Adipocyte (in vitro differentiated cells): ENCODE data around the gene AMOTL2.

Source experiments
- DNase-seq: peaks from one replicate; pipeline ENCODE4 v3.0.0-alpha.2; 2015; ENCODE audit warnings: low read depth
- H3K27me3 ChIP-seq: replicated peaks from 2 replicates; pipeline ENCODE4 v1.7.0; 2013; ENCODE audit warnings: mild to moderate bottlenecking, low read length, moderate library complexity; ENCODE audit not compliant: control insufficient read depth, insufficient read depth
- H3K36me3 ChIP-seq: 2 replicates; pipeline ENCODE4 v1.7.0; 2013; ENCODE audit warnings: low read length, mild to moderate bottlenecking, moderate library complexity; ENCODE audit not compliant: control insufficient read depth, insufficient read depth, severe bottlenecking
- H3K4me1 ChIP-seq: 2 replicates; pipeline ENCODE4 v1.7.0; 2013; ENCODE audit warnings: mild to moderate bottlenecking, low read length, moderate library complexity; ENCODE audit not compliant: control insufficient read depth, insufficient read depth
- H3K4me3 ChIP-seq: 2 replicates; pipeline ENCODE4 v1.7.0; 2013; ENCODE audit warnings: mild to moderate bottlenecking, low read length, moderate library complexity
- H3K9ac ChIP-seq: 2 replicates; pipeline ENCODE4 v1.7.0; 2013; ENCODE audit warnings: mild to moderate bottlenecking, low read length, moderate library complexity
- H3K9me3 ChIP-seq: 2 replicates; pipeline ENCODE4 v1.7.0; 2013; ENCODE audit warnings: mild to moderate bottlenecking, low read length, moderate library complexity; ENCODE audit not compliant: control insufficient read depth

AMOTL2 gene

DNA sequence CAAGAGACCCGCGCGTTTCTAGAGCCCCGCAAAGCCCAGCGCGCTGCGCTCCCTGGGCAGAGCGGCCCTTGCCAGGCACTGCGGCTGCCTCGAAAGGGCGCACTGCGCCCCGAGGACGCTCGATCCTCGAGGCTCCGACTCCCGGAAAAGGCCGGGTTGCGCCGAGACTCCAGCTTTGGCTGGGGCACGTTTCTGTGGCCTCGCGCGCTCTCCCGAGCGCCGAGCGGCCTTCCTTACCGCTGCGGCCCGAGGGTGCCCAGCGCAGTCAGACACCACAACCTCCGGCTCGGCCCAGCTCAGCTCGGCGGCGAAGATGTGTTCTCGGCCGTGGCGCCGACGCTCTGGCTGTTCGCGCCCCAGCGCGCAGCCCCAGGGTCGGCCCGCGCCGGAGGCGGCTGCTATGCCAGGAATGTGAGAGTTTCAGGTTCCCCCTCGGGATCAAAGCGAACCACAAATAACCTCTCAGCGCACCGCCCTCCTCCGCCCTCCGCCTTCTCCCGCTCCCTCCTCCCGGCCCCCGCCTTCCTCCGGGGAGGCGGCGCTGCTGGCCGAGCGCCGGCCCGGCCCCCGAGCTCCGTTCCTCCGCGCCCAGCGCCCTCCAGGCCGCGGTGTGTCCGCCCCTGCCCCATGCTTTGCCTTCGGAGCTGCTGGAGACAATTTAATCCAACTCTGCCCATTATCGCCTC is at the start of gene AMOTL2:
Gene AMOTL2 (minus strand): TSS at position 343 of the 686 bp plus-strand sequence. CDS start 3,014 bp downstream, outside the sequence.
- Histone ChIP-seq H3K27me3 (no peaks in the 10 kb centered on the region), H3K9ac (peak within 1 kb of the TSS; percentile 99), H3K36me3 (peaks cover 30% of the 10 kb centered on the region), H3K4me3 (peak within 1 kb of the TSS; percentile 91), H3K4me1 (peaks cover 31% of the 10 kb centered on the region), H3K9me3 (no peaks in the 10 kb centered on the region)
- DNase-seq: peak; percentile 97

DNA sequence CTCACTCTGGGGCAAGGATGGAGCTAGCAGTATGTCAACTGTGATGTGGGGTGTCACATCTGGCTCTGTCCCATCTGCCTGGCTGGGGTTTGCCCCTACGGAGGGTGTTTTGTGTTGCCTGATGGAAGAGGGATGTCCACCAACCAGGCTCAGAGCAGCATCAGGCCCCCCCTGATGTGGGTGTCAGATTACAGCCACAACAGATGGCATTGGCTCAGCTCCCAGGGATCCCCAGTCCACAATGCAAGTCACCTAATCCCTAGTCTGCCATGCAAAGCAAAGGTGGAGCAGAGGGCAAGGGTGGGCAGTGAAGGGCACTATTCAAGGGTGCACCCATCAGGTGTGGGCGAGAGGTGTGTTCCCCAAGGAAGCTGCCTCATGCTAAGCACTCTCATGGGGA is 48.9 kb upstream of the AMOTL2 start:
- DNase-seq: peak; percentile 30
- Histone ChIP-seq H3K9ac (no peak overlapping the region), H3K4me3 (no peak overlapping the region), H3K27me3 (no peaks in the 10 kb centered on the region), H3K9me3 (no peaks in the 10 kb centered on the region), H3K4me1 (peaks cover 13% of the 10 kb centered on the region), H3K36me3 (no peaks in the 10 kb centered on the region)

DNA sequence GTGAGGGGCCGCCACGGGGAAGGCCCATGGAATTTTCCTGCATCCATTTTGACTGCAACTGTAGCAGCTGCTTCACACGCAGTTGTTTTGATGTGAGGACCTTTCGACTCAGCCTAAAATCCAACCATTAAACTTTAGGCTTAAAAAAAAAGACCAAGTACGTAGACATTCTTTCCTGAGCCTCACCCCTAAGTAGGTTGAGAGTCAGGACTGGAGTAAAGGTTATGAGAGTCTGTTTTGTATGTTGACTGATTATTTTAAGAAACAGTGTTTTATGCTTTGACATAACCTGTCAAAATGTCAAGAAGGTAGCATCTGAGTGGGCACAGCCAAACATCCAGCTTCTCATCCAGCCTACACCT is 45.7 kb upstream of the AMOTL2 start:
- DNase-seq: no peak
- no peak overlapping the region for H3K9ac ChIP-seq
- H3K4me1 ChIP-seq: no peaks in the 10 kb centered on the region
- H3K4me3 ChIP-seq: no peak overlapping the region
- H3K36me3 ChIP-seq: no peaks in the 10 kb centered on the region
- no peaks in the 10 kb centered on the region for H3K27me3 ChIP-seq
- H3K9me3 ChIP-seq: no peaks in the 10 kb centered on the region

DNA sequence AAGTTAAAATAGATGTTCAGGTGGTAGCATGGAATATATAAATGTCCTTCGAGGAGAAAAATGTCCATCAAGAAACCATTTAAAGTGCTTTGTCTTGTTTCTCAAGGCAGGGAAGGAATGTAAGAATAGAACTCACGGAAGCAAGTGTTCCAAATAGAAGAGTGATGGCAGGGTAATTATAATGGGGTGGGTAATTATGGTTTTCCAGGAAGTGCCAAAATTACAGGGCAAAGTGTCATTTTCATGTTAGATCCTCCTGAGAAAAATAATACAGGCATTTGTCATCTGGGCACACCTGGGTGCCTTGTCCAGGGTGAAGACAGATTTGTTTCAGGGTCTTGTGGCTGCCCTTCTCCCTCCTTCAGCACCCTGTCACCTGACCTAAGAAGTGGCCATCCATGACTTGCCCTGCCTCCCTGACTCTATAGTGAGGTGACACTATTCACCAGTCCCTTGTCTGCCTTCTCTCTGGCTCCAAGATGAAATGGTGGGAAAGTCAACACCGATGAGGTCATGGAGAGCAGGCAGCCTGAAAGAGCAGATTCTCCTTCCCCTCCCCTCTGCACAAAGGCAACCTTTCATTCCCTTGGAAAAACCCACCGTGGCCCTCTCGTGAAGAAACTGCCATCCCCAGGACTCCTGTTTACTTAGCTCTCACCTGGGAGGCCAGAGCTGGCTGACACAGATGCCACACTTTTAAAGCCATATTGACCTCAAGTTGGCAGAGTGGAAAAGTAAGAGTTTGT is 45.1 kb upstream of the AMOTL2 start:
- H3K9me3 ChIP-seq: no peaks in the 10 kb centered on the region
- DNase-seq: no peak
- no peak overlapping the region for H3K4me3 ChIP-seq
- H3K4me1 ChIP-seq: no peaks in the 10 kb centered on the region
- no peak overlapping the region for H3K9ac ChIP-seq
- no peaks in the 10 kb centered on the region for H3K36me3 ChIP-seq
- no peaks in the 10 kb centered on the region for H3K27me3 ChIP-seq

DNA sequence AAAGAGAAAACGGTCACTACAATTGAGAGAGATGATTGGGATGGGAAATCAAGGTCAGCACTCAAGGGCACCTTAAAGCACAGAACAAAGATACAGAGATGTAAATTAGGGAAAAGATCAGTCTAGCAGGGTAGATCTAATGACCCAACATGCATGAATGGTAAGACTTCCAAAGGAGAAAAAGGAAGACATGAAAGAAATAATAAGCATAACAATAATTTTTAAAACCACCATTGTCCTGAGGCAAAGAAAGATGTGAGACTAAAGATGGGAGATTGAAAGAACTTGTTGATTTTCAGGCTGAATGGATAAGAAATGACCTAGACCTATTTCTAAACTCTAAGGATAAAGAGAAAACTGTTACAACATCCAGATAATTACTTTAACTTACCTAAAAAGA is 34.8 kb upstream of the AMOTL2 start:
- no peaks in the 10 kb centered on the region for H3K36me3 ChIP-seq
- H3K9ac ChIP-seq: no peak overlapping the region
- no peaks in the 10 kb centered on the region for H3K9me3 ChIP-seq
- peaks cover 6% of the 10 kb centered on the region for H3K27me3 ChIP-seq
- H3K4me1 ChIP-seq: peaks cover 15% of the 10 kb centered on the region
- H3K4me3 ChIP-seq: no peak overlapping the region
- DNase-seq: no peak

DNA sequence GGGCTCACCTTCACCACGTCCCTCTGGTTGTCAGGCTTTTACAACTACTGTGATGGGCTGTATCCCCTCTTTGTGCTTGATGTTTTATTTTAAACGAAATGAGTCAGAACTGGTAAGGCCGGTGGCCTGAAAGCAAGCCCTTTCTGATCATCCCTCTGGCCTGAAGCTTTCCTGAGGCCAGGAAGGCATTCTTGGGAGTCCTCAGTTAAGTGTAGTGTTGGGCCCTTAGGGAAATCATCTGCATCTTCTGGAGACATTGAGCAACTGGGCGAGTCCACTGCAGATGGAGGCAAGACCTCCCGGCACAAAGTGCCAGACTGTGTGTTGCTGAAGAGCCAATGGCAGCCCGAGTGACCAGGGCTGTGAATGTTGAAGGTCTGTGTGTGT is 33.0 kb upstream of the AMOTL2 start:
- H3K4me3 ChIP-seq: peak overlapping the region; percentile 61
- DNase-seq: peak; percentile 29

DNA sequence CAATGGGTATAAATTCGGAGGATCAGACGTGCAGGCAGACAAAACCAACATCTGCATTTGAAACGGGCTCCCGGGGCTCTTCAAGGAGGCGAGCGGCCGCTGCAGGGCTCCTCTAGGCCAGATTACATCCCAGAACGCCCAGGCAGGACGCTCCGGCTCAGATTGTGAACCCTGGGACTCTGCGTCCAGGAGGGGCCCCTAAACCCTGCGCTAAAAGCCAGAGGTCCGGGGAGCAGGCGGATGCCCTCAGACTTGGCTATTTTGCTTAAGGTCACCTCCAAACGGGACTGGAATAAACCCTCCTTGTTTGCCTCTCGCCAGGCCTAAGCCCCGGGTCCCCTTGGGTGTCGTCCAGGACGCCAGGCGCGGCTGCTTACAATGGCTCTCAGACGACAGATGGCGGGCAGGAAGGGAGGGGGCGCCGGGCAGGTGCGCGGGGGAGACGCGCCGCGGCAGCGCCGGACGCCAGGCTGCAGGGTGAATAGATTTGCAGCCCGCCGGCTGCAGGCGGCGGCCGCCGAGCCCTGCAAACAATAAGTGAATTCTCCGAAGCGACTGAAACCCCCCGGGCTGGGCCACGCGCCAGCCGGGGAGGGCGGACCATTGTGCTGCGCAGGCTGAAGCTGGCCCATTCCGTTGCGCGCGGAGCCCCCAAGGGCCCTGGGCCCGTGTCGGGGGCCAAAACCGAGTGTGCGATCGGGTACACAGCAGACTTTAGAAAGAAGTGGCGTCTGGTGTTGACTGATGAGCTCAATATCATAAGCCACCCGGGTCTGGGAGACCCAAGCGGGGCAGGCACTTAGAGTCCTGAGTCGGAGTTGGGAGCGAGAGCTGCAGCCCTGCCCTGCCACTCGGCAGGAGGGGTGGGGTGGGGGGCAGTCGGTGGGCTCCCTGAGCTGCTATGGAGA is 32.3 kb upstream of the AMOTL2 start:
- peaks cover 15% of the 10 kb centered on the region for H3K4me1 ChIP-seq
- no peak for DNase-seq
- peaks cover 13% of the 10 kb centered on the region for H3K9me3 ChIP-seq
- H3K9ac ChIP-seq: peak overlapping the region; percentile 67
- peak overlapping the region; percentile 61 for H3K4me3 ChIP-seq
- no peaks in the 10 kb centered on the region for H3K36me3 ChIP-seq
- H3K27me3 ChIP-seq: peaks cover 6% of the 10 kb centered on the region

More for the DNA sequence above, 33.0 kb upstream of the AMOTL2 start:
- Histone ChIP-seq H3K9me3 (peaks cover 6% of the 10 kb centered on the region), H3K27me3 (peaks cover 6% of the 10 kb centered on the region), H3K4me1 (peaks cover 15% of the 10 kb centered on the region), H3K9ac (peak overlapping the region; percentile 67), H3K36me3 (no peaks in the 10 kb centered on the region)

DNA sequence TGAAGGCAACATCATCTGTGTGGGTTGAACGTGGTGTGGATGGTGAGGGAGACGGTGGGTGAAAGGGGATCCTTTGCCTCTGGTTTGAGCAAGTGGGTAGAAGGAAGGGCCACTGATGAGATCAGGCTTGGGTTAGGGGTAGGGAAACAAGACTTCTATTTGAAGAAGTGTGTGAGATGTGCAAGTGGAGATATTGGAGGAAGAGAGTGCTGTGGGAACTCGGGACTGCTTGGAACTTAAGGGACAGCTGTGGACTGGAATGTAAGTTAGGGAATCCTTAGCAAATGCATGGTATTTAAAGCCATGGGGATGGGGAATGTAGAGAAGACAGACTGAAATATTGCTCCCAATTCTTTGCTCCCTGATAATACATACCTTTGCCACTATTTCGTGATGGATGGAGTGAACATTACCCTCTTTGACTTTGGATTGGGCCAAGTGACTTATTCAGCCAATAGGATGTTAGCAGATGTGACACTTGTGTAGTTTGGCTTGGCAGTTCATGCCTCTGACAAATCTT is 30.2 kb upstream of the AMOTL2 start:
- H3K4me3 ChIP-seq: no peak overlapping the region
- H3K36me3 ChIP-seq: no peaks in the 10 kb centered on the region
- peaks cover 6% of the 10 kb centered on the region for H3K27me3 ChIP-seq
- no peak overlapping the region for H3K9ac ChIP-seq
- no peak for DNase-seq
- H3K4me1 ChIP-seq: peaks cover 15% of the 10 kb centered on the region
- H3K9me3 ChIP-seq: peaks cover 22% of the 10 kb centered on the region

DNA sequence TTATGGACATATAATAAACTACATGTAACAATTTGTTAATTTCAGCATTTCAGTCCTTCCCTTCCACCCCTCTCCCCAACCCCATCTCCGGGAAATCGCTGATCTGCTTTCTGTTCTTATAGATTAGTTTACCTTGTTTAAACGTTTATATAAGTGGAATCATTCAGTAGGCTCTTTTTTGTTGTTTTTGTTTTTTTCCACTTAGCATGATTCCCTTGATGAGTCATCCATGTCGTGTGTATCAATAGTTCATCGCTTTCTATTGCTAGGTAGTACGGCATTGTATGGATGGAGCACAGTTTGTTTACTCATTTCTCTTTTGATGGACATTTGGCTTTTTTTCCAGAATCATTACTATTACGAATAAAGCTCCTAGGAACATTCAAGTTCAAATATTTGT is 23.5 kb upstream of the AMOTL2 start:
- peaks cover 31% of the 10 kb centered on the region for H3K4me1 ChIP-seq
- peaks cover 21% of the 10 kb centered on the region for H3K9me3 ChIP-seq
- H3K9ac ChIP-seq: no peak overlapping the region
- no peaks in the 10 kb centered on the region for H3K27me3 ChIP-seq
- no peak for DNase-seq
- no peaks in the 10 kb centered on the region for H3K36me3 ChIP-seq
- H3K4me3 ChIP-seq: no peak overlapping the region

DNA sequence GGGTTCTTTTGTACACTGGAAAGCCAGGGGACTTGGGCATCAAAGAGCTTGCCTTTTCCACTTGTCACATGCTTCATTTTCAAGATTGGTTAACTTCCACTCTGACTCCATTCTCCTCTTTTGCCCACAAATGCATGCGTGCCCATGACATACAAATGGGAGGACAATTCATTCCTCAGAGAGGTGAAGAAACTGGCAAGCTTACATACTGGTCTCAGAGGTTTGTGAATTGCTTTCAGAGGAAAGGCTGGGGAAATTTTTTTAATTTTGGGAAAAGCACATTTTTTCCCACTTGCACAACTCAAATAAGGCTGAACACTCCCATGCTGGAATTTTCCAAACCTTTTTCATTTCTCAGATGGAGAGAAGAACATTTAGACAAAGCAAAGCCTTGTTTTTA is 20.9 kb upstream of the AMOTL2 start:
- Histone ChIP-seq H3K4me3 (peak overlapping the region; percentile 20), H3K4me1 (peaks cover 38% of the 10 kb centered on the region), H3K27me3 (no peaks in the 10 kb centered on the region), H3K9ac (peak overlapping the region; percentile 55), H3K9me3 (peaks cover 8% of the 10 kb centered on the region), H3K36me3 (no peaks in the 10 kb centered on the region)
- no peak for DNase-seq

DNA sequence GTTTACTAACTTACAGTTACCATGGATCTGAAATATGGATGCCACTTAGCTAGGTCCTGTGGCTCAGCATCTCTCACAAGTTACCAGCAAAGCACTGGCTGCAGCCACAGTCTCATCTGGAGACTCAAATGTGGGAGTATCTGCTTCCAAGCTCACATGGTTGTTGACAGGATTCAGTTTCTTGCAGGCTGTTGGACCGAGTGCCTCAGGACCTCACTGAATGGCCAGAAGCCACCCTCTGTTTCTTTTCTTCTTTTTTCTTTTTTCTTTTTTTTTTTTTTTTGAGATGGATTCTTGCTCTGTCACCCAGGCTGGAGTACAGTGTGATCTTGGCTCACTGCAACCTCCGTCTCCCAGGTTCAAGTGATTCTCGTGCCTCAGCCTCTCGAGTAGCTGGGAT is 20.1 kb upstream of the AMOTL2 start:
- H3K27me3 ChIP-seq: no peaks in the 10 kb centered on the region

More for the DNA sequence above, 20.1 kb upstream of the AMOTL2 start:
- Histone ChIP-seq H3K36me3 (no peaks in the 10 kb centered on the region), H3K4me3 (no peak overlapping the region), H3K9me3 (peaks cover 14% of the 10 kb centered on the region), H3K9ac (no peak overlapping the region), H3K4me1 (peaks cover 38% of the 10 kb centered on the region)
- DNase-seq: no peak
